Adipose tissue (tissue), 3 donors: Measurements from ENCODE around the gene MPPE1. TPM values are rescaled to one million over a fixed set of nuclear protein-coding genes. Genes with fewer than 3 reads are reported as not detected.

ENCODE experiments used
- H3K27ac ChIP-seq: one replicate; pipeline ENCODE4 v1.5.1; 2013; ENCODE audit warnings: low read depth, low read length
- WGBS, 3 donors: extraction: QIAGEN DNeasy Blood & Tissue Kit; methylation state at CpG; one replicate each; pipeline ENCODE4 v1.1.7; 2013; 5-methylcytosine and 5-hydroxymethylcytosine counted together
- polyA plus RNA-seq, 3 donors: library from polyadenylated mRNA; stranded (reverse); fragments of 200-250 nt; gene quantifications; one replicate each; pipeline ENCODE4 v1.2.3, GENCODE V29; 2013
- donor health status: healthy with polysubstance abuse.
- donor health status: Bipolar disorder and iron deficiency.
- donor health status: healthy.

Gene MPPE1
- polyA plus RNA-seq, 3 donors = 23.2 to 26.5 (median 26.0) TPM

GRCh38 chr18:11889284-11889683, 18.8 kb downstream of the MPPE1 start:
- 97 to 100% (median 97%) methylated on average over 5 of the region's 5 CpGs for WGBS, 3 donors
- no peak overlapping the region for H3K27ac ChIP-seq

GRCh38 chr18:11888726-11889125, 19.4 kb downstream of the MPPE1 start:
- WGBS, 3 donors = 95 to 97% (median 95%) methylated on average over 2 of the region's 2 CpGs

DNA sequence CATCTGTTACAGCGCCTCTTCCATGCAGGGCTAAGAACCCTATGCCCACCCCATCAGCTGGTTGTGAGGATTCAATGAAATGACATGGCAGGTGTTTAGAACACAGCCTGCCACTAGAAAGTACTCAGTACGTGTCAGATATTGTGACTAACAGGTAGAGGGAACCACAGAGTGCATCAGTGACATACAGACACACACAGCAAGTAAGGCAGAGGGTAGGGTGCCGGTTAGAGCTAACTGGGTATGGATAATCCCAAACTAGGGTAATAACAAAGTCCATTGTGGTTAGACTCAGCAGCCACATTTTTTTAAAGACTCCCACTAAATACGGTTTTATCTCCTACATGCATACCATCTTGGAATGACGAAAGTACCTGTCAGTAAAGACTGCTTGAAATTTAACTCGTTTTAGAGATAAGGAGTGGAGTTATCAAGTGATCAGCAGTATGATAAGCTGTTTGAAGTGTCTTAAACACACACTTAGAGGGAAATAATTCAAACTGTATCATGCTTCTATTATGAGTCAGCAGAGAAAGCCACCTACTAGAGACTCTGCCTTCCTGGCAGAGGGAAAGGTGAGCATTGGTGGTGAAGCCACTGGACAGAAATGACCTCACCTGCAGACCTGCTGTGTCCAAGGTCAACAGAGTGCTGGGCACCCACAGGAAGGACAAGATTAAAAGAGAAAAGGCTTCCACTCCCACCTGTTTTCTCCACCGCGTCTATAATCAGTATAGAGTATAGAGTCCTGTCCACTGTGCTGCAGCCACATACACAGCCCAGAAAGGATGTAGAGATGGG, 20.6 kb downstream of the MPPE1 start:
- no peak overlapping the region for H3K27ac ChIP-seq
- WGBS, 3 donors = 60 to 84% (median 81%) methylated on average over 8 of the region's 8 CpGs

More at GRCh38 chr18:11888726-11889125, 19.4 kb downstream of the MPPE1 start:
- H3K27ac ChIP-seq = no peak overlapping the region

- no peak overlapping the region for H3K27ac ChIP-seq
- 86 to 90% (median 88%) methylated on average over 19 of the region's 19 CpGs for WGBS, 3 donors
Measured at GRCh38 chr18:11886577-11887110, 21.5 kb downstream of the MPPE1 start.

- WGBS, 3 donors = 82 to 87% (median 83%) methylated on average over 22 of the region's 22 CpGs
- H3K27ac ChIP-seq = no peak overlapping the region
Measured at GRCh38 chr18:11885278-11885947, 22.7 kb downstream of the MPPE1 start.

DNA sequence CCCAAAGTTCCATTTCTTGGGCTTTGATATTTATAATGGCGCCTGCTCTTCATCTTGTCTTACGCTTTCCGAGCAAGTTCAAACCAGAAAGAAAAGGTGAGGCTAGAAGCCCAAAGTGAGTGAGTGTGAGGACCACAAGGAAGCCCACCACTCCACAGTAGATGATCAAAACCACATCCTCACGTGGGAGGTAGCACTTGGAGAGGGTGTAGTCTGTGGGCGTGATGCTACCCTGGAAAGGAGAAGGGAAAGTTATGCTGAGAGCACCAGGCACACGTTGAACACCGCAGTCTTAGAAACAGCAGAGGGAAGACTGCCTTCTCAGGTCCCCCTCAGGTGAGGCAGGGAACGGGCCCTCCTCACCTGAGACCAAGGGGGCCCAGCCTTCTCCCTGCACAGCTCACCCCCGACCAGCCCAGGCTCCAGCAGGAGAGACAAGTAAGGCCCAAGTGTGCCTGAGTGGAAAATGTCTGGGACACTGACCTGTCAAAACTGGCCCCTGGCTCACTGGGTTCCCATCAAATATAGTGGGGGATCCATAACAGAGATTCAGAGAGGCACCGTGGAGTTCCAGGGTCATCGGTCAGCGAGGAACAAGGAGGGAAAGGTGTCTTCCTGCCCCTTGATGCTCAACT, 23.6 kb downstream of the MPPE1 start:
- 86 to 95% (median 91%) methylated on average over 12 of the region's 12 CpGs for WGBS, 3 donors
- no peak overlapping the region for H3K27ac ChIP-seq

GRCh38 chr18:11883153-11883552, 25.0 kb downstream of the MPPE1 start:
- WGBS, 3 donors = 43 to 82% (median 61%) methylated on average over 1 of the region's 1 CpG
- no peak overlapping the region for H3K27ac ChIP-seq

- WGBS, 3 donors = 44 to 73% (median 60%) methylated on average over 4 of the region's 4 CpGs
- H3K27ac ChIP-seq = no peak overlapping the region
Measured at GRCh38 chr18:11882636-11883035, 25.5 kb downstream of the MPPE1 start.

GRCh38 chr18:11880586-11881304, 27.4 kb downstream of the MPPE1 start:
- 89 to 94% (median 94%) methylated on average over 30 of the region's 30 CpGs for WGBS, 3 donors
- H3K27ac ChIP-seq = no peak overlapping the region

DNA sequence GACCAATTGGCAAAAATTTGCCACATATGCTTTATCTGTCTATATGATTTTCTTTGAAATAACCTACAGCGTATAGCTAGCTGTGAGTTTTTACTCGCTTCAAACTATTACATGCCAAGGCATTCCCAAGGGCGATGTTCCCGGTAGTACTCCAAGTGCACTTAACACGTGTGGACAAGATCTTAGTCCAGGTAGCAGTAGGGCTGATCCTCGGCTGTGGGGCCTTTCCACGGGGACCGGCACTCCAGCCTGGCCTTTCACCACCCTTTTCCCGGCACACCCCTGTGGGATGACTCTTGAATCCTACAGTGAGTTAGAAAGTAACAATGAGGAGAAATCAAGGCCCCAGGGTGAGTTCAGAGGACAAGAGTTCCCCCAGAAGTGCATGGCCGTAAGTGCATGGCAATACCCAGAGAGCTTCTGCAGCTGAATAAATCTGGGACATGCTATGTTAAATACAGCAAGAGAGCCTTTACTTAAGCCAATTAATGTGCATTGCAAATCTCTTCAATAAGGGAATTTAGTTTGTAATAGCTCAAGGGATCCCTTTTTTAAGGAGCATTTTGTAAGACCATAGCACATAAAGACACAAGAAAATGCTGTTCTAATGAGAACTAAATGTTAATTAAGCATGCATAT, 30.5 kb downstream of the MPPE1 start:
- no peak overlapping the region for H3K27ac ChIP-seq
- WGBS, 3 donors = 90 to 93% (median 90%) methylated on average over 10 of the region's 10 CpGs

GRCh38 chr18:11874676-11875075, 33.4 kb downstream of the MPPE1 start:
- no peak overlapping the region for H3K27ac ChIP-seq
- WGBS, 3 donors = 80 to 91% (median 89%) methylated on average over 8 of the region's 8 CpGs

GRCh38 chr18:11873670-11874340, 34.3 kb downstream of the MPPE1 start:
- WGBS, 3 donors = 79 to 86% (median 82%) methylated on average over 15 of the region's 15 CpGs
- H3K27ac ChIP-seq = no peak overlapping the region

DNA sequence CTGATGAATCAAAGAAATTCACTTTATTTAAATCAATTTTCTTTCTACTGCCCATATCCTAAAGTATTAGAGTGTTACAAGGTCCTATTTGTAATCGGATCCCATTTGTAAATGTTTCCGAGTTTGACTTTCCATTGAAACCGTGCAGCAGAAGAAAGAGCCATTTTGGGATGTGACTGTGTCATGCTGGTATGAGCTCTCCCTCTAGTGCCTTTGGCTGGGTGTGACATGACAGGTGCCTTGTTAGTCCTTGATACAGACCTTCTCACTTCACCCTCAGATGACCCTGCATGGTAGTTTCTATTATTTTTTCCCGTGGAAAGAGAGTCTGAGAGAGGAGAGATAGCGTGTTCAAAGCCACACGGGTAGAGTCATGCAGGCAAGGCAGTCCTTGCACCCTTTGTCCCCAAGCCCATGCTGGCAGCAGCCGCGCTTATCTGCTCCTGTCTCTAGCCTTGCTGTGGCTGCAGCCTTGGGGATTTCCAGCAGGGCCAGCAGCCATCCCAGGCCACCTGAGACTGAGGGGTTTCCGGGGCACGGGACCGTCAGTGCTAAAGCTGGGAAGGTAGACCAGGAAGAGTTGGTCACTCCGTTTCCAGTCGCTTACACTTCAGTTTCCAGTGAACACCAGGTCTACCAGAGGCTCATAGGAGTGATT, 35.5 kb downstream of the MPPE1 start:
- WGBS, 3 donors = 45 to 71% (median 67%) methylated on average over 13 of the region's 13 CpGs
- H3K27ac ChIP-seq = no peak overlapping the region

DNA sequence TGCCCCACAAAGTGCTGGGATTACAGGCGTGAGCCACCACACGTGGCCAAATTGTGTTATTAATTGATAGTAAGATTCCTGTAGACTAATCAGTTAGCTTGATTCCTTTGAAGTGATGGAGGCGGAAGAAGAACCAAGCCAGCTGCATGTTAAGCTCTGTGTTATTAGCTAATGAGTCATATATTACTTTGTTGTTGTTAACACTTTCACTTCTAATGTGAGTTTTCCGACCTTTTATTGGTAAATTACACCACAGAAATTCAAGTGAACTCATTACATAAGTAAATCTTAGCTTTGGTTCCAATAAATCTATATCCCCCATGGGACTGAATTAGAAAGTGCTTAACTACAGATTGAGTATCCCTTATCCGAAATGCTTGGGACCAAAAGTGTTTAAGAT, 36.6 kb downstream of the MPPE1 start:
- no peak overlapping the region for H3K27ac ChIP-seq
- 51 to 68% (median 60%) methylated on average over 5 of the region's 5 CpGs for WGBS, 3 donors

GRCh38 chr18:11868230-11868629, 39.9 kb downstream of the MPPE1 start:
- 95 to 98% (median 96%) methylated on average over 8 of the region's 8 CpGs for WGBS, 3 donors

GRCh38 chr18:11866764-11867163, 41.4 kb downstream of the MPPE1 start:
- WGBS, 3 donors = 53 to 74% (median 67%) methylated on average over 5 of the region's 5 CpGs
- H3K27ac ChIP-seq = no peak overlapping the region

More at GRCh38 chr18:11868230-11868629, 39.9 kb downstream of the MPPE1 start:
- H3K27ac ChIP-seq = no peak overlapping the region

DNA sequence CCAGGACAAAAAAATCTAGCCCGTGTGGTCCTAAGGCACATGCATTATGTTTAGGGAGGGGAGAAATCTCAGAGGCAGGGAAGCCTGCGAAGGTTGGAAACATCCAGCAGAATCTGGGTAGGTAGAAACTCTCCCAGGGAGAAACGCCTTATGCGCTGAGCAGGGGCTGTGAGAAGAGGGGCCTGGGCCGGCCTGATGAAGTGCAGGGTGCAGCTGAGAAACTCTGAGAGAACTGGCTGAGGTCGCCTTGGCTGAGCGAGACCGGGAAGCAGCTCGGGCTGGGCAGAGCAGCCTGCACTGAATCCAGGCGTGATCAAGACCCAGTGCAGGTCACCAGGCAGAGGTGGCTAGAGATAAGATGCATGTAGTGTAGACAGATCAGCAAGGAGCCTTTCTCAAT, 41.8 kb downstream of the MPPE1 start:
- no peak overlapping the region for H3K27ac ChIP-seq
- WGBS, 3 donors = 77 to 81% (median 77%) methylated on average over 10 of the region's 10 CpGs
